HEK293T (cell line): ENCODE data around the gene RTCB.

Source experiments
- CTCF ChIA-PET: fragments of 350-600 bp; formaldehyde crosslinking; extraction: SDS; loops from one replicate; lab custom pipeline; 2021; ENCODE audit warnings: antibody characterized with exemption, inconsistent platforms; lab: Yijun Ruan, JAX
- POLR2A ChIA-PET: fragments of 350-600 bp; formaldehyde crosslinking; extraction: SDS; loops from one replicate; lab custom pipeline; 2020; ENCODE audit warnings: antibody characterized with exemption, inconsistent platforms; lab: Yijun Ruan, JAX
- DNase-seq: peaks from one replicate; pipeline ENCODE4 v3.0.0; 2012; ENCODE audit warnings: mixed read lengths; ENCODE audit errors: extremely low spot score
- ARNT ChIP-seq: fragments of 450-650 bp; IDR thresholded peaks from 2 replicates; pipeline ENCODE4 v1.6.1; 2017; ENCODE audit warnings: mild to moderate bottlenecking
- BHLHE40 ChIP-seq: fragments of 450-650 bp; IDR thresholded peaks from 2 replicates; pipeline ENCODE4 v1.6.1; 2016; ENCODE audit warnings: mild to moderate bottlenecking, moderate library complexity, borderline replicate concordance
- CTBP1 ChIP-seq: fragments of 450-650 bp; IDR thresholded peaks from 2 replicates; pipeline ENCODE4 v1.6.1; 2016; ENCODE audit warnings: borderline replicate concordance
- ELF4 ChIP-seq: fragments of 450-650 bp; IDR thresholded peaks from 2 replicates; pipeline ENCODE4 v1.6.1; 2017; ENCODE audit warnings: antibody characterized with exemption
- FOXA1 ChIP-seq: fragments of 450-650 bp; IDR thresholded peaks from 2 replicates; pipeline ENCODE4 v1.6.1; 2016; ENCODE audit warnings: mild to moderate bottlenecking
- FOXK2 ChIP-seq: fragments of 450-650 bp; IDR thresholded peaks from 2 replicates; pipeline ENCODE4 v1.6.1; 2016; ENCODE audit warnings: mild to moderate bottlenecking
- FOXM1 ChIP-seq: fragments of 450-650 bp; IDR thresholded peaks from 2 replicates; pipeline ENCODE4 v1.6.1; 2017; ENCODE audit warnings: mild to moderate bottlenecking, borderline replicate concordance
- HDGF ChIP-seq: fragments of 450-650 bp; IDR thresholded peaks from 2 replicates; pipeline ENCODE4 v1.6.1; 2017; ENCODE audit warnings: antibody characterized with exemption, borderline replicate concordance
- L3MBTL2 ChIP-seq: fragments of 450-650 bp; conservative IDR thresholded peaks from 2 replicates; pipeline ENCODE4 v1.6.1; 2016; ENCODE audit warnings: mild to moderate bottlenecking
- LEF1 ChIP-seq: fragments of 450-650 bp; IDR thresholded peaks from 2 replicates; pipeline ENCODE4 v1.6.1; 2017; ENCODE audit warnings: mild to moderate bottlenecking, borderline replicate concordance
- NFRKB ChIP-seq: fragments of 450-650 bp; IDR thresholded peaks from 2 replicates; pipeline ENCODE4 v1.6.1; 2016; ENCODE audit warnings: mild to moderate bottlenecking, moderate library complexity
- SP1 ChIP-seq: fragments of 450-650 bp; IDR thresholded peaks from 2 replicates; pipeline ENCODE4 v1.6.1; 2017
- SUZ12 ChIP-seq: fragments of 450-650 bp; IDR thresholded peaks from 2 replicates; pipeline ENCODE4 v1.6.1; 2016; ENCODE audit warnings: mild to moderate bottlenecking
- TARDBP ChIP-seq: fragments of 450-650 bp; IDR thresholded peaks from 2 replicates; pipeline ENCODE4 v1.6.1; 2016
- ZNF384 ChIP-seq: fragments of 450-650 bp; IDR thresholded peaks from 2 replicates; pipeline ENCODE4 v1.6.1; 2016
- TF ChIP-seq, protein P1 (sequence below): fragments of 450-650 bp; IDR thresholded peaks from 2 replicates; pipeline ENCODE4 v1.6.1; 2016

Gene RTCB

DNA sequence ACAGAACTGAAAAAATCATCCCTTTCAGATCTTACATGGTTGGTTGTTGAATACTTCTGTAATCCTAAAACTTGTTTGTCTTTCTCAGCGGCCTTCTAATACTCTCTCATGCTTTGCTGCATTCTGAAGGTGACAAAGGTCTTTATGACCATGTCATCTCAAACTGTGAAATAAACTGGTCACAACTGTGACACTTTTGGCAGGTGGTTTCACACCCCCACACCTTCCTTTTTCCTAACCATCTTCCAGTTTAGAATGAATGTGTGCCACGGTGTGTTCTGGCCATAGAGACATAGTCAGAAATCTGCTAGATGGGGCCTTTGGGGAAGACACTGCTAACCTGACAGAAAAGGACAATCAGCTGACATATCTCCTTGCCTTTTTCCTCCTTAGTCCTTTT, 69.1 kb downstream of the RTCB start:
- TF ChIP-seq HDGF (no peak), NFRKB (no peak), CTBP1 (no peak), TARDBP (no peak), FOXA1 (no peak), ELF4 (no peak), SP1 (no peak), ARNT (no peak), ZNF384 (no peak), SUZ12 (no peak), FOXM1 (no peak)
- TF ChIP-seq, protein P1, sequence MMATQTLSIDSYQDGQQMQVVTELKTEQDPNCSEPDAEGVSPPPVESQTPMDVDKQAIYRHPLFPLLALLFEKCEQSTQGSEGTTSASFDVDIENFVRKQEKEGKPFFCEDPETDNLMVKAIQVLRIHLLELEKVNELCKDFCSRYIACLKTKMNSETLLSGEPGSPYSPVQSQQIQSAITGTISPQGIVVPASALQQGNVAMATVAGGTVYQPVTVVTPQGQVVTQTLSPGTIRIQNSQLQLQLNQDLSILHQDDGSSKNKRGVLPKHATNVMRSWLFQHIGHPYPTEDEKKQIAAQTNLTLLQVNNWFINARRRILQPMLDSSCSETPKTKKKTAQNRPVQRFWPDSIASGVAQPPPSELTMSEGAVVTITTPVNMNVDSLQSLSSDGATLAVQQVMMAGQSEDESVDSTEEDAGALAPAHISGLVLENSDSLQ = no peak
- ChIA-PET CTCF (no interaction called here), POLR2A (no interaction called here)
- no peak for DNase-seq

DNA sequence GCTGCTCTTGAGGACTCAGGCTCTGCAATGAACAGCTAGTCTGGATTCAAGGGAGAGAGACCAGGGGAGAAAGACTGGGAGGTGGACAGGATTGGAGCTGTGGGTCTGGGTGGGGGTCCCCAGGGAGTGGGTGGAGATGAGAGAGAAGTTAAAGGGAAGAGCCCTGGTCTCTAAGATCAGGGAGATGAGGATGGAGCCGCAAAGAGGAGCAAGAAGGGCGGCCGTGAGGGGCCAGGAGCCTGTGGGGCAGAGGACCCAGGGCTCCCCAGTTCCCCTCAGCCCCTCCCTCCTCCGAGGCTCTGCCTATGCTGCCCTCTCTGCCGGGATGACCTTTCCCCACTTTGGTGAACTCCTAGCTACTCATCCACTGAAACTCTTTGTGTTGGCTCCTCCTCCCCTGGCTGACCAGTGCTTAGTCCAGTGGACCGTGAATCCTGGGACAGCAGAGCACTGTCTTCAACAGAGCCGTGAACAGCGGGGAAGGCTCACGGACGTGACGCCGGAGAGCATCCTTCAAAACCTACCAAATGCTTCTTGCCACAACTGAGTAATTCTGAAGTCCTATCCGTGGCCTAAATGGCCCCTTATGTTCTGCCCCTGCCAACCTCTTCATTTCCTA, 70.8 kb downstream of the RTCB start:
- ChIA-PET CTCF (interaction anchor here (1.3 kb wide), 1 partner anchor 19 kb away, joined by 4 read pairs; no protein-coding TSS in a partner anchor), POLR2A (no interaction called here)
- DNase-seq = no peak
- TF ChIP-seq FOXK2 = no peak
- TF ChIP-seq ELF4 = no peak
- TF ChIP-seq, protein P1 = no peak
- TF ChIP-seq L3MBTL2 = no peak
- TF ChIP-seq FOXM1 = no peak
- TF ChIP-seq ZNF384 = no peak
- TF ChIP-seq HDGF = no peak
- TF ChIP-seq LEF1 = no peak
- no peak for TF ChIP-seq CTBP1
- TF ChIP-seq FOXA1 = no peak
- TF ChIP-seq NFRKB = no peak
- TF ChIP-seq SUZ12 = no peak
- TF ChIP-seq BHLHE40 = no peak

DNA sequence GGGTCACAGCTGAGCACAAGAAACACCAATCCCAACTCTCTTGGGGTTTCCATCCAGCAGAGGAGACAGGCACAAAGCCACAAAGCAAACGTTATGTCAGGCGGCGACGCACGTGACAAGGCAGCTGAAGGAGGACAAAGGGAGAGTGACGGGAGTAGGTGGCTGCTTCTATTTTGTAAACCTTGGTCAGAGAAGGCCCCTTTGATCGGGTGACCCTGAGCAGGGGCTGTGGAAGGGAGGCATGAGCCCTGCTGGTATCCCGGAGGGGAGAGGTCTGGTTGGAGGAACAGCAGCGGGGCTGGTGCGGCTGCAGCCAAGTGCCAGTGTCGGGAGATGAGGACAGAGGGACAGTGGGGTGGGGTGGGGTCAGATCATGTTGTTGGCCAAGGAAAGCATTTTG, 71.6 kb downstream of the RTCB start:
- ChIA-PET POLR2A (no interaction called here), CTCF (no interaction called here)
- DNase-seq = no peak
- TF ChIP-seq NFRKB (no peak), FOXK2 (no peak), HDGF (no peak), FOXA1 (no peak), FOXM1 (no peak), ZNF384 (no peak), LEF1 (no peak), BHLHE40 (no peak), SUZ12 (no peak), TARDBP (no peak), CTBP1 (no peak), SP1 (no peak), L3MBTL2 (no peak)
- TF ChIP-seq, protein P1 = no peak

GRCh38 chr22:32339190-32340012, 72.6 kb downstream of the RTCB start:
- DNase-seq = no peak
- CTCF ChIA-PET = no interaction called here
- POLR2A ChIA-PET = no interaction called here
- no peak for TF ChIP-seq TARDBP
- TF ChIP-seq CTBP1 = no peak
- no peak for TF ChIP-seq ARNT
- no peak for TF ChIP-seq BHLHE40
- no peak for TF ChIP-seq ELF4
- TF ChIP-seq L3MBTL2 = no peak
- TF ChIP-seq FOXK2 = no peak
- TF ChIP-seq SP1 = no peak
- no peak for TF ChIP-seq FOXM1
- TF ChIP-seq FOXA1 = no peak
- no peak for TF ChIP-seq HDGF
- TF ChIP-seq, protein P1 = no peak
- TF ChIP-seq SUZ12 = no peak
- no peak for TF ChIP-seq LEF1
- no peak for TF ChIP-seq ZNF384
- TF ChIP-seq NFRKB = no peak

GRCh38 chr22:32338757-32339156, 73.3 kb downstream of the RTCB start:
- DNase-seq = no peak
- ChIA-PET CTCF (no interaction called here), POLR2A (no interaction called here)
- TF ChIP-seq ELF4 (no peak), ZNF384 (no peak), CTBP1 (no peak), BHLHE40 (no peak), NFRKB (no peak)
